ENCODE data around the gene WAPL. TPM values are rescaled to one million over a fixed set of nuclear protein-coding genes. Genes with fewer than 3 reads are reported as not detected.
A peak's percentile ranks its signal among the peaks of the same experiment; 100 is the strongest.

The WAPL gene
- total and polyA plus RNA-seq, 10 of the 15 experiments (the other 5 are each of a cell fraction or from before 2014, with no cell fraction given) = 15.7 to 45.8 (median 29.0) TPM

DNA sequence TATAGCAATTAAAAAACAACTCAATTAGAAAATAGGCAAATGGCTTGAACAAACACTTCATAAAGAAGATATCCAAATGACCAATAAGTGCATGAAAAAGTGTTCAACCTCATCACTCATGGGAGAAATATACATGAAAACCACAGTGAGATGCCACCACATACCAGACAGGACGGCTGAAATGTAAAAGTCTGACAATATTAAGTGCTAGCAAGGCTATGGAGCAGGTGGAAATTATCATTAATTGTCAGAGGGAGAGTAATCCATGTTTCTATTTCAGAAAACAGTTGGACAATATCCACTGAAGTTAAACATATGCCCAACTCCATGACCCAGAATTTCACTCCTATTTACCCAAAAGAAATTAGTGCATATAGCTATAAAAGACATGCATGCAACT lies 112.4 kb downstream of the WAPL start:
- CTCF ChIA-PET = interaction anchor here (0.6 to 6.7 kb wide), 2 partner anchors 8 to 13 kb away, joined by 3 to 77 read pairs; no protein-coding TSS in a partner anchor
- Histone ChIP-seq H3K9ac (ENCODE audit: control insufficient read depth, insufficient read depth, low read length) (no peak overlapping the region), H3K27me3 (replicated peaks in 1 of 2; ENCODE audit: control insufficient read depth in 2 of 2, insufficient read depth in 2 of 2, low read length in 1 of 2) (no peaks in the 10 kb centered on the region), H3K36me3 (ENCODE audit: control insufficient read depth in 2 of 2, insufficient read depth in 2 of 2, low read length in 1 of 2) (no peaks in the 10 kb centered on the region), H3K4me3 (no peak overlapping the region), H3K9me3 (replicated peaks; ENCODE audit: control insufficient read depth, insufficient read depth, low read length) (peaks cover 6% of the 10 kb centered on the region; the same call in 2 of the 3 replicates), H2AFZ (ENCODE audit: control insufficient read depth, low read depth, low read length) (no peak overlapping the region), H3K4me2 (ENCODE audit: control insufficient read depth, insufficient read depth) (no peak overlapping the region), H4K20me1 (ENCODE audit: control insufficient read depth, insufficient read depth) (no peaks in the 10 kb centered on the region), H3K27ac (ENCODE audit: control insufficient read depth, insufficient read depth) (no peak overlapping the region), H3K79me2 (ENCODE audit: control insufficient read depth, insufficient read depth, low read length) (no peaks in the 10 kb centered on the region), H3K4me1 (ENCODE audit: control insufficient read depth, insufficient read depth, low read length) (peaks cover 33% of the 10 kb centered on the region)
- DNase-seq (ENCODE audit: low read depth, low spot score) (no peak), ATAC-seq (no peak), FAIRE-seq (no peak)
- POLR2A ChIA-PET = no interaction called here
- 44% methylated on average over 1 of the region's 1 CpG for WGBS (ENCODE audit: insufficient coverage, insufficient replicate concordance, low lambda C conversion rate, missing lambda C conversion rate)
- TF ChIP-seq MTA2 (IDR thresholded peaks at IDR 0.05; ENCODE audit: low read depth) (no peak), GABPA (IDR thresholded peaks at IDR 0.05; ENCODE audit: low read depth) (no peak), RCOR1 (conservative IDR thresholded peaks at IDR 0.05; ENCODE audit: low read depth, low read length) (no peak), MYC (IDR thresholded peaks at IDR 0.05; ENCODE audit: insufficient read depth, insufficient read length, insufficient replicate concordance, low read length, severe bottlenecking) (no peak), FOXK2 (IDR thresholded peaks at IDR 0.05) (no peak), JUNB (IDR thresholded peaks at IDR 0.05) (no peak)
- no TSS peak for BruUV-seq (replicated peaks)
- RAD21 ChIA-PET (ENCODE audit: unreplicated experiment) = interaction anchor here (1.0 kb wide), 1 partner anchor 11 kb away, joined by 3 read pairs; no protein-coding TSS in a partner anchor
- intact Hi-C loops (cut with micrococcal nuclease; ENCODE audit: unreplicated experiment) (no loop called here), in situ Hi-C loops (cut with MboI) (no loop called here)
- SMC1A ChIA-PET (ENCODE audit: uncharacterized antibody, unreplicated experiment) = interaction anchor here (0.6 to 7.0 kb wide), 2 partner anchors 10 to 16 kb away, joined by 3 to 129 read pairs; no protein-coding TSS in a partner anchor

DNA sequence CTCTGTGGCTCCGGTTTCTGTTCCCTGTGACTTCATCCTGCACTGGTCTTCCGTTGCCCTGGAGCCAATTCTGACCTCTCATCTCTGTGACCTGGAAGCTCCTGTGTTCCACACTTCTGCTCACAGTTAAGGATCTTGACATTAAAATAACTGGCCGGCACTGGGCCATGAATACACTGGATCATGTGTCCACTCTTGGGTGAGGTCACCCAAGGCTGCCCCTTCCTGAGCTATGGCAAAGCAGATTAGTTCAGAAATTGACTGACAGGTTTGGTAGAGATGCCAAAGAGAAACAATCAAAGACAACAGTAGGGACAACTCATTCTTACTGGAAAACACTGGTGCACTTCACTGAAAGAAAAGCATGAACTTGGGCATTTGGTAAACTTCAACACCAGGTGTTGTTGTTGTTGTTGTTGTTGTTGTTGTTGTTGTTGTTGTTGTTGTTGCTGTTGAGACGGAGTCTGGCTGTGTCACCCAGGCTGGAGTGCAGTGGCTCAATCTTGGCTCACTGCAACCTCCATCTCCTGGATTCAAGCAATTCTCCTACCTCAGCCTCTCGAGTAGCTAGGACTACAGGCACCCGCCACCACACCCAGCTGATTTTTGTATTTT lies 118.3 kb downstream of the WAPL start:
- H3K4me3 ChIP-seq = no peak overlapping the region
- H3K4me2 ChIP-seq (ENCODE audit: control insufficient read depth, insufficient read depth) = peak overlapping the region; percentile 2; the same call in 1 of the 2 replicates
- 65% methylated on average over 6 of the region's 6 CpGs for WGBS (ENCODE audit: insufficient coverage, insufficient replicate concordance, low lambda C conversion rate, missing lambda C conversion rate)
- H3K27me3 ChIP-seq (replicated peaks in 1 of 2; ENCODE audit: control insufficient read depth in 2 of 2, insufficient read depth in 2 of 2, low read length in 1 of 2) = no peaks in the 10 kb centered on the region
- H3K4me1 ChIP-seq (ENCODE audit: control insufficient read depth, insufficient read depth, low read length) = peaks cover 10% of the 10 kb centered on the region
- no peak overlapping the region for H3K27ac ChIP-seq (ENCODE audit: control insufficient read depth, insufficient read depth)
- no peak overlapping the region for H2AFZ ChIP-seq (ENCODE audit: control insufficient read depth, low read depth, low read length)
- RAD21 ChIA-PET (ENCODE audit: unreplicated experiment) = interaction anchor here (1.3 to 4.7 kb wide), 3 partner anchors 10 to 56 kb away, joined by 4 to 155 read pairs (median 15); no protein-coding TSS in a partner anchor
- FAIRE-seq = no peak
- no peaks in the 10 kb centered on the region for H4K20me1 ChIP-seq (ENCODE audit: control insufficient read depth, insufficient read depth)
- H3K36me3 ChIP-seq (ENCODE audit: control insufficient read depth in 2 of 2, insufficient read depth in 2 of 2, low read length in 1 of 2) = no peaks in the 10 kb centered on the region
- no peaks in the 10 kb centered on the region for H3K9me3 ChIP-seq (replicated peaks; ENCODE audit: control insufficient read depth, insufficient read depth, low read length)
- SMC1A ChIA-PET (ENCODE audit: uncharacterized antibody, unreplicated experiment) = interaction anchor here (0.8 to 9.9 kb wide), 4 partner anchors 9 to 58 kb away, joined by 3 to 129 read pairs (median 4); no protein-coding TSS in a partner anchor
- H3K79me2 ChIP-seq (ENCODE audit: control insufficient read depth, insufficient read depth, low read length) = peaks cover 14% of the 10 kb centered on the region
- in situ Hi-C loops (cut with MboI) = no loop called here
- DNase-seq (ENCODE audit: low read depth, low spot score) = no peak
- no peak for ATAC-seq
- no TSS peak for BruUV-seq (replicated peaks)
- H3K9ac ChIP-seq (ENCODE audit: control insufficient read depth, insufficient read depth, low read length) = no peak overlapping the region
- intact Hi-C loops (cut with micrococcal nuclease; ENCODE audit: unreplicated experiment) = no loop called here
- CTCF ChIA-PET = interaction anchor here (1.3 to 5.7 kb wide), 4 partner anchors 9 to 177 kb away, joined by 5 to 77 read pairs (median 28); no protein-coding TSS in a partner anchor
- POLR2A ChIA-PET = interaction anchor here (0.7 to 5.7 kb wide), 4 partner anchors 10 to 118 kb away, joined by 3 to 110 read pairs (median 30); partner anchors contain the start of gene WAPL
- TF ChIP-seq NRF1 (conservative IDR thresholded peaks at IDR 0.05; ENCODE audit: low read depth, low read length) (no peak), HDAC6 (IDR thresholded peaks at IDR 0.05; ENCODE audit: unreplicated experiment) (no peak), PKNOX1 (IDR thresholded peaks at IDR 0.05) (0 out of 2 replicates have a peak, but pooled peaks have one; percentile 39)
